A673 (cell line): ENCODE measurements around the gene MAPRE3.

Source experiments
- EZH2 ChIP-seq: fragments of 200-600 bp; sonication (generic); IDR thresholded peaks from 2 replicates; pipeline ENCODE4 v1.6.1; 2017; ENCODE audit warnings: borderline replicate concordance, low read depth, mild to moderate bottlenecking, mixed read lengths, antibody characterized with exemption, low read length; ENCODE audit not compliant: poor library complexity, severe bottlenecking
- TF ChIP-seq, protein P1 (sequence below): fragments of 300-800, 200-600 bp; sonication (generic); conservative IDR thresholded peaks from 2 replicates; pipeline ENCODE4 v1.5.1; 2017; ENCODE audit warnings: low read depth, mild to moderate bottlenecking, antibody characterized with exemption, low read length, moderate library complexity, mixed read lengths

DNA sequence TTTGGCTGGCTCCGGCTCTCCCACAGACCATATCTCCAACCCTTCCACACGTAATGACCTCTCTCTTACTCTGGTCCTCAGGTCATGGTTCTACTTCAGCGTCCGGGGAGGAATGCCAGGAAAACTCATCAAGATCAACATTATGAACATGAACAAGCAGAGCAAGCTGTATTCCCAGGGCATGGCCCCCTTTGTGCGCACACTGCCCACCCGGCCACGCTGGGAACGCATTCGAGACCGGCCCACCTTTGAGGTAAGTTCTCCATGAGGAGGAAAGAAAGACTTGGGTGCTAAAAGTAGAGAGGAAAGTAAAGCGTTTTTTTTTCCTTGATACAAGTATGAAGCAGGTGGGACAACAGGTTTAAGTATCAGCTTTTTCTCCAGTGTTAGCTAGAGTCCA lies 82.9 kb downstream of the MAPRE3 start:
- TF ChIP-seq, protein P1, sequence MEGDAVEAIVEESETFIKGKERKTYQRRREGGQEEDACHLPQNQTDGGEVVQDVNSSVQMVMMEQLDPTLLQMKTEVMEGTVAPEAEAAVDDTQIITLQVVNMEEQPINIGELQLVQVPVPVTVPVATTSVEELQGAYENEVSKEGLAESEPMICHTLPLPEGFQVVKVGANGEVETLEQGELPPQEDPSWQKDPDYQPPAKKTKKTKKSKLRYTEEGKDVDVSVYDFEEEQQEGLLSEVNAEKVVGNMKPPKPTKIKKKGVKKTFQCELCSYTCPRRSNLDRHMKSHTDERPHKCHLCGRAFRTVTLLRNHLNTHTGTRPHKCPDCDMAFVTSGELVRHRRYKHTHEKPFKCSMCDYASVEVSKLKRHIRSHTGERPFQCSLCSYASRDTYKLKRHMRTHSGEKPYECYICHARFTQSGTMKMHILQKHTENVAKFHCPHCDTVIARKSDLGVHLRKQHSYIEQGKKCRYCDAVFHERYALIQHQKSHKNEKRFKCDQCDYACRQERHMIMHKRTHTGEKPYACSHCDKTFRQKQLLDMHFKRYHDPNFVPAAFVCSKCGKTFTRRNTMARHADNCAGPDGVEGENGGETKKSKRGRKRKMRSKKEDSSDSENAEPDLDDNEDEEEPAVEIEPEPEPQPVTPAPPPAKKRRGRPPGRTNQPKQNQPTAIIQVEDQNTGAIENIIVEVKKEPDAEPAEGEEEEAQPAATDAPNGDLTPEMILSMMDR, result no peak
- TF ChIP-seq EZH2, result no peak
